ACC112 (cell line): ENCODE results near the gene AQP9.

Experiments
- H2AFZ ChIP-seq: fragments of 200-600 bp; sonication (generic); one replicate; pipeline ENCODE4 v1.6.0; 2017; ENCODE audit warnings: antibody characterized with exemption, low read length; ENCODE audit not compliant: unreplicated experiment
- H3K27ac ChIP-seq: fragments of 200-600 bp; sonication (generic); 2 replicates; pipeline ENCODE4 v1.5.1; 2014; ENCODE audit warnings: low read depth, mild to moderate bottlenecking, antibody characterized with exemption, low read length, moderate library complexity
- H3K27me3 ChIP-seq: fragments of 200-600 bp; sonication (generic); 2 replicates; pipeline ENCODE4 v1.6.1; 2014; ENCODE audit warnings: mild to moderate bottlenecking, antibody characterized with exemption, low read length, moderate library complexity, mixed read lengths; ENCODE audit not compliant: insufficient read depth
- H3K36me3 ChIP-seq: fragments of 200-600 bp; sonication (generic); 2 replicates; pipeline ENCODE4 v1.6.1; 2016; ENCODE audit warnings: mild to moderate bottlenecking, antibody characterized with exemption, low read length, moderate library complexity, mixed read lengths; ENCODE audit not compliant: insufficient read depth
- H3K4me1 ChIP-seq: fragments of 200-600 bp; sonication (generic); one replicate; pipeline ENCODE4 v1.6.1; 2016; ENCODE audit warnings: low read length, mixed read lengths; ENCODE audit not compliant: insufficient read depth, unreplicated experiment, control insufficient read depth
- H3K4me3 ChIP-seq: fragments of 200-600 bp; sonication (generic); 2 replicates; pipeline ENCODE4 v1.5.1; 2014; ENCODE audit warnings: mild to moderate bottlenecking, low read depth, low read length
- H3K79me2 ChIP-seq: fragments of 200-600 bp; sonication (generic); one replicate; pipeline ENCODE4 v1.6.0; 2016; ENCODE audit warnings: low read length; ENCODE audit not compliant: control insufficient read depth, unreplicated experiment, insufficient read depth

Gene AQP9

GRCh38 chr15:58159827-58160386 lies 21.7 kb downstream of the AQP9 start:
- H3K27me3 ChIP-seq, result no peaks in the 10 kb centered on the region

DNA sequence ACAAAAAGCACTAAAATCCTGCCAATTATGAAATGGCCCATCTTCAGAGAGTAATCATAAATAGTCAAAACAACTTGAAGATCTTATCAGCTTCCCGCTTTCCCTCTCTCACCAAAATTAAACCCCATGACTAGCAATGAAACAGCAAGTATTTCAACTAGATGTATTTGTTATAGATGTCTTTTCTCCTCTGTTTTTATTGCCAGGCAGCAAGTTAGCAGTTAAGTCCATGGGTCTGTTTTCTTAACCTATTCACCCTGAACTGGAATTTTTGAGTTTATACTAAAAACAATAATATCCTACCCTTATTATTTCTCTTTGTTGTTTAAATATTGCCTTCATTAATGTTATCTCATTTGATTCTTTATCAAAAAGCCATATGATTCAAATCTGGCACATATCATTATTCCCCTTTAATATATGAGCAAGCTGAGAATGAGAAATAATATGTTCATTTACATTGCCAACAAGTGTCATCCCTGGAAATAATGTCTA lies 23.3 kb downstream of the AQP9 start:
- no peaks in the 10 kb centered on the region for H3K36me3 ChIP-seq
- H3K27ac ChIP-seq, result no peak overlapping the region
- H3K79me2 ChIP-seq, result no peaks in the 10 kb centered on the region
- no peak overlapping the region for H2AFZ ChIP-seq
- H3K4me3 ChIP-seq, result no peak overlapping the region
- H3K4me1 ChIP-seq, result peaks cover 14% of the 10 kb centered on the region
- peaks cover 3% of the 10 kb centered on the region; the same call in 1 of the 2 replicates for H3K27me3 ChIP-seq

More at GRCh38 chr15:58159827-58160386, 21.7 kb downstream of the AQP9 start:
- Histone ChIP-seq H3K36me3 (no peaks in the 10 kb centered on the region), H2AFZ (no peak overlapping the region), H3K4me1 (peaks cover 14% of the 10 kb centered on the region), H3K79me2 (no peaks in the 10 kb centered on the region), H3K27ac (no peak overlapping the region), H3K4me3 (no peak overlapping the region)

GRCh38 chr15:58163985-58164384 lies 25.8 kb downstream of the AQP9 start:
- peaks cover 16% of the 10 kb centered on the region for H3K27me3 ChIP-seq
- H3K27ac ChIP-seq, result no peak overlapping the region
- peaks cover 14% of the 10 kb centered on the region for H3K4me1 ChIP-seq
- no peaks in the 10 kb centered on the region for H3K79me2 ChIP-seq
- no peak overlapping the region for H3K4me3 ChIP-seq
- H2AFZ ChIP-seq, result no peak overlapping the region
- no peaks in the 10 kb centered on the region for H3K36me3 ChIP-seq

DNA sequence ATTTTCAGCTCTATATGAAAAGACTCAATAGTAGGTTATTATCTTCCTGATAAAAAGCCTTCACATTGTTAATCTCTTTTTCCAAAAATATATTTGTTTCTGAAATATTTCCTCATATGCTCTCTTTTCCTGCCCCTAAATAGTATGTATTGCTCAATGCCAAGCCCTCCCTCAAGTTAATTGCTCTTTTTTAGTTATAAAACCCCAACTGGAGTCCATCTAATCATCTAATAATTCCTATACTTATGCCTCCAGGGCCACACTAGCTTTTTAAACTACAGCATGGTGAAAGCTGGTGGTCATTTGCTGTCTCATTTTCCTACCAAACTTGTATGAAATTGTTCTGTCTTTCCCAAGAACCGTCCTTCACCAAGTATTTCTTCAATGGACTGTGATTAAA lies 26.7 kb downstream of the AQP9 start:
- Histone ChIP-seq H3K36me3 (no peaks in the 10 kb centered on the region), H3K4me1 (peaks cover 11% of the 10 kb centered on the region), H3K4me3 (no peak overlapping the region), H3K27ac (no peak overlapping the region), H3K79me2 (no peaks in the 10 kb centered on the region), H3K27me3 (peaks cover 16% of the 10 kb centered on the region), H2AFZ (no peak overlapping the region)

- H3K4me3 ChIP-seq, result no peak overlapping the region
- peaks cover 9% of the 10 kb centered on the region for H3K4me1 ChIP-seq
- no peaks in the 10 kb centered on the region for H3K79me2 ChIP-seq
- H3K27me3 ChIP-seq, result peaks cover 16% of the 10 kb centered on the region
- H3K36me3 ChIP-seq, result no peaks in the 10 kb centered on the region
- H2AFZ ChIP-seq, result no peak overlapping the region
- no peak overlapping the region for H3K27ac ChIP-seq
Measured at GRCh38 chr15:58165661-58166060, 27.5 kb downstream of the AQP9 start.

DNA sequence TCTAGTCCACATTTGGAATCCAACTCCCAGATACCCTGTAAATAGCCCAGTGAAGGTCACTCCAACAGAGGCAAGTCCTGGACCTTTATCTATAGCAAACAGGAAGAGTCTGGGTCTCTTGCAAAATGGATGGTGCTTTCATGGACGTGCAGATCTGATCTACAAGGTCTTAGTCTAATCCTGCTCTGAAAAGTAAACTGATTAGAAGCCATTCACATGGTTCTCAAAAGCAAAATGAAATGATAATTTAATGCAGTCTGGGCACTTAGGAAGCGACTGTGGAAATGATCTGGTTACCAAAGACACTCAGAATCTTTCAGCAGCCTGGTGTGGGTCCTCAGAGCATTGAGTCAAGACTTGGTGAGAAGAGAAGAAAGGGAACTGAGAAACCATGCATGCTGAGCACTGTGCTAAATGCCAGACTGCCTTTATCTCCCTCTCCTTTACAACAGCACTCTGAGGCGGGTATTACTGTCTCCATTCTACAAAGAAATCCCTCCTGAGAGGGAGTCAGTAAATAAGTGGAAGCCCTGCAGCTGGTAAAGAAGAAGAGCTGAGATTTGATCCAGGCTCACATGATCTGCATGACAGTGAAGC lies 29.0 kb downstream of the AQP9 start:
- H2AFZ ChIP-seq, result no peak overlapping the region
- H3K27me3 ChIP-seq, result peaks cover 26% of the 10 kb centered on the region
- H3K79me2 ChIP-seq, result no peaks in the 10 kb centered on the region
- H3K4me3 ChIP-seq, result no peak overlapping the region
- H3K4me1 ChIP-seq, result no peaks in the 10 kb centered on the region
- H3K27ac ChIP-seq, result no peak overlapping the region
- H3K36me3 ChIP-seq, result no peaks in the 10 kb centered on the region

- Histone ChIP-seq H3K79me2 (no peaks in the 10 kb centered on the region), H3K27me3 (peaks cover 42% of the 10 kb centered on the region), H3K27ac (no peak overlapping the region), H2AFZ (no peak overlapping the region), H3K4me3 (no peak overlapping the region), H3K36me3 (no peaks in the 10 kb centered on the region), H3K4me1 (no peaks in the 10 kb centered on the region)
Measured at GRCh38 chr15:58169934-58170333, 31.8 kb downstream of the AQP9 start.

DNA sequence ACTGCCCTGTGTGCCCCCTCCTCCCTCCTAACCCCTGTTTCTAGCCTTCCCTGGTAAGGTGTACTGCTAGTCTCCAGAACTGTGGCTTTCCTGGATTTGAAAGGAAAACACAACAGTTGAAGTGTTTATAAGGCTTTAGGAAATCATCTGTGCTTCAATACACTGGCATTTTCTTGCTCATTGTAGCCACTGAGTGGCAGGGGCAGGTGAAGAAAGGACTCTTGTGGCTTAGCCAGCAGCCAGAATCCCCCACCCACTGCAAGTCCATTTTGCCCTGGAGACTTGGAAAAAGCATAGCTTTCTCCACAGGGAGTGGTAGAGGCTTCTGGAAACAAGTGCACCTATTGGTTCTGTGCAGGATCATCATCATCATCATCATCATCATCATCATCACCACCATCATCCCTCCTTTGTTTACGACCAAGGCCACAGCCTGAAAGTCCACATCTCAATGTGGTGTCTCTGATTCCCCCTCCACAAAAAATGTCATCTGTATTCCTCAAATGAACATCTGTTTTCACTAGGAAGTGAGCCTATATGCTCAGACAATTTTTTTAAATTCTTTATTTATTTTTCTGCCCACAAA lies 33.4 kb downstream of the AQP9 start:
- H3K4me1 ChIP-seq, result no peaks in the 10 kb centered on the region
- H3K4me3 ChIP-seq, result no peak overlapping the region
- H3K79me2 ChIP-seq, result no peaks in the 10 kb centered on the region
- H3K27ac ChIP-seq, result no peak overlapping the region
- no peak overlapping the region for H2AFZ ChIP-seq
- no peaks in the 10 kb centered on the region for H3K36me3 ChIP-seq
- H3K27me3 ChIP-seq, result peaks cover 51% of the 10 kb centered on the region

DNA sequence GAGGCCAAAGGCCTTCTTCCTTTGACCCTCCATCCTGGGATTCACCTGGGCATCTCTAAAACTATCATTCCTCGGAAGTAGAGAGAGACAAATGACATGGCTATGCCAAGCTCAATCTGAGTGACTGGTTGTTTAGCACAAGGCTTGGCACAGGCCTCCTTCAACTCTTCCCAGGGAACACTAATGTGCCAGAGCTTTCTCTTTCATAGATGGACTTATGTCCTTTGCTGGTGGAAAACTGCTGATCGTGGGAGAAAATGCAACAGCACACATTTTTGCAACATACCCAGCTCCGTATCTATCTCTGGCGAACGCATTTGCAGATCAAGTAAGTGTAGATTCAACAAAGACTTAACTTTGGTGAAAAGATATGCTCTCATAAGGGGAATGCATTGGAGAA lies 36.5 kb downstream of the AQP9 start:
- no peaks in the 10 kb centered on the region for H3K79me2 ChIP-seq
- H2AFZ ChIP-seq, result no peak overlapping the region
- H3K27ac ChIP-seq, result no peak overlapping the region
- no peak overlapping the region for H3K4me3 ChIP-seq
- peaks cover 4% of the 10 kb centered on the region for H3K4me1 ChIP-seq
- H3K27me3 ChIP-seq, result peaks cover 38% of the 10 kb centered on the region
- no peaks in the 10 kb centered on the region for H3K36me3 ChIP-seq

- no peak overlapping the region for H3K4me3 ChIP-seq
- no peak overlapping the region for H2AFZ ChIP-seq
- H3K4me1 ChIP-seq, result peaks cover 11% of the 10 kb centered on the region
- H3K27ac ChIP-seq, result no peak overlapping the region
- peaks cover 38% of the 10 kb centered on the region for H3K27me3 ChIP-seq
- no peaks in the 10 kb centered on the region for H3K36me3 ChIP-seq
- H3K79me2 ChIP-seq, result no peaks in the 10 kb centered on the region
Measured at GRCh38 chr15:58175955-58176354, 37.8 kb downstream of the AQP9 start.

GRCh38 chr15:58178668-58179067 lies 40.5 kb downstream of the AQP9 start:
- no peak overlapping the region for H3K27ac ChIP-seq
- H3K4me1 ChIP-seq, result peaks cover 11% of the 10 kb centered on the region
- H3K4me3 ChIP-seq, result no peak overlapping the region
- no peak overlapping the region for H2AFZ ChIP-seq
- no peaks in the 10 kb centered on the region for H3K79me2 ChIP-seq
- no peaks in the 10 kb centered on the region for H3K36me3 ChIP-seq
- H3K27me3 ChIP-seq, result peaks cover 13% of the 10 kb centered on the region
